ENCODE measurements around the gene PXT1. TPM values are rescaled to one million over a fixed set of nuclear protein-coding genes. Genes with fewer than 3 reads are reported as not detected.

Gene PXT1
- total and polyA plus RNA-seq, 9 of the 15 experiments (the other 6 are each of a cell fraction or from before 2014, with no cell fraction given): 0.09 to 0.11 (median 0.10) TPM; not detected in 5

- TF ChIP-seq CEBPG (CRISPR knock-in tag; IDR thresholded peaks at IDR 0.05) (no peak), CEBPG (tag; conservative IDR thresholded peaks at IDR 0.05 in 1 of 2, IDR thresholded peaks at IDR 0.05 in 1 of 2) (no peak), POLR2G (IDR thresholded peaks at IDR 0.05; ENCODE audit: low read depth, low read length) (peak; percentile 91), SMARCA4 (IDR thresholded peaks at IDR 0.05) (no peak), L3MBTL2 (IDR thresholded peaks at IDR 0.05) (peak; percentile 96), NONO (IDR thresholded peaks at IDR 0.05; ENCODE audit: low read depth in 2 of 2, low read length in 1 of 2) (no peak; a peak in 1 of 4 replicates), NRF1 (conservative IDR thresholded peaks at IDR 0.05 in 1 of 2, IDR thresholded peaks at IDR 0.05 in 1 of 2) (peak; percentile 91 to 92), SNAPC5 (CRISPR knock-in tag; IDR thresholded peaks at IDR 0.05) (no peak), XRCC5 (IDR thresholded peaks at IDR 0.05; ENCODE audit: low read depth, low read length) (peak; percentile 86), NR0B1 (IDR thresholded peaks at IDR 0.05; ENCODE audit: partially characterized antibody) (no peak), CEBPZ (IDR thresholded peaks at IDR 0.05; ENCODE audit: borderline replicate concordance, low read depth, low read length) (no peak), DMBX1 (CRISPR knock-in tag; IDR thresholded peaks at IDR 0.05; ENCODE audit: borderline replicate concordance) (peak; percentile 86), ZNF639 (CRISPR knock-in tag; conservative IDR thresholded peaks at IDR 0.05 in 1 of 2, IDR thresholded peaks at IDR 0.05 in 1 of 2) (peak in 1 of 2 experiments; percentile 81; a peak in 1 of 4 replicates), E2F1 (CRISPR knock-in tag; IDR thresholded peaks at IDR 0.05) (peak; percentile 99), ZNF384 (IDR thresholded peaks at IDR 0.05; ENCODE audit: low read depth, low read length) (peak; percentile 57; the same call in 1 of the 2 replicates), RFX1 (IDR thresholded peaks at IDR 0.05) (no peak), CREB1 (IDR thresholded peaks at IDR 0.05) (peak; percentile 86), CREB1 (CRISPR knock-in tag; IDR thresholded peaks at IDR 0.05) (peak; percentile 82; the same call in 1 of the 2 replicates), SPI1 (IDR thresholded peaks at IDR 0.05; ENCODE audit: borderline replicate concordance, low read depth, low read length) (no peak), RFX5 (IDR thresholded peaks at IDR 0.05; ENCODE audit: low read depth, low read length) (no peak)
These were observed 19.4 kb downstream of the PXT1 start (continued) for GRCh38 chr6:36423101-36423824.
